NCI-H526 treated with DMSO at 0.1 percent for 48 hours (cell line): ENCODE results near the gene KLHL40.
"Not testable (repeated sequence)": the region's sequence is repeated elsewhere in the genome, so short reads cannot be mapped to it uniquely, and the experiment has no call there.

Experiments used
- DNase-seq: peaks from one replicate; lab custom pipeline; 2025; lab: John Stamatoyannopoulos, UW

The KLHL40 gene

GRCh38 chr3:42704136-42704841, 19.0 kb downstream of the KLHL40 start:
- DNase-seq = no peak

GRCh38 chr3:42705058-42705767, 19.9 kb downstream of the KLHL40 start:
- DNase-seq = no peak

GRCh38 chr3:42705962-42706585, 20.7 kb downstream of the KLHL40 start:
- DNase-seq = no peak

- no peak for DNase-seq
These were observed 21.6 kb downstream of the KLHL40 start for GRCh38 chr3:42706721-42707619.

GRCh38 chr3:42707620-42708355, 22.5 kb downstream of the KLHL40 start:
- no peak for DNase-seq

- DNase-seq = no peak
These were observed 23.3 kb downstream of the KLHL40 start for GRCh38 chr3:42708611-42709151.

GRCh38 chr3:42709621-42710020, 24.3 kb downstream of the KLHL40 start:
- DNase-seq = no peak

- DNase-seq = no peak
These were observed 25.1 kb downstream of the KLHL40 start for GRCh38 chr3:42710323-42711021.

- no peak for DNase-seq
These were observed 26.4 kb downstream of the KLHL40 start for GRCh38 chr3:42711491-42712343.

- no peak for DNase-seq
These were observed 27.0 kb downstream of the KLHL40 start for GRCh38 chr3:42712344-42712648.

GRCh38 chr3:42712688-42713372, 27.5 kb downstream of the KLHL40 start:
- DNase-seq = no peak

GRCh38 chr3:42713747-42714146, 28.4 kb downstream of the KLHL40 start:
- no peak for DNase-seq

- no peak for DNase-seq
These were observed 29.0 kb downstream of the KLHL40 start for GRCh38 chr3:42714171-42714852.

- no peak for DNase-seq
These were observed 32.0 kb downstream of the KLHL40 start for GRCh38 chr3:42717306-42717705.

- DNase-seq = no peak
These were observed 33.0 kb downstream of the KLHL40 start for GRCh38 chr3:42718338-42718737.

- DNase-seq = no peak
These were observed 33.7 kb downstream of the KLHL40 start for GRCh38 chr3:42719002-42719401.

- no peak for DNase-seq
These were observed 34.8 kb downstream of the KLHL40 start for GRCh38 chr3:42720126-42720525.

- no peak for DNase-seq
These were observed 36.4 kb downstream of the KLHL40 start for GRCh38 chr3:42721690-42722089.

GRCh38 chr3:42722442-42722841, 37.1 kb downstream of the KLHL40 start:
- not testable (repeated sequence) for DNase-seq
